ENCODE measurements around the gene RSPO3.

- no peak for TF ChIP-seq GATA2 (IDR thresholded peaks at IDR 0.05; ENCODE audit: low read depth, low read length)
- no peak for TF ChIP-seq GATA3 (IDR thresholded peaks at IDR 0.05; ENCODE audit: low read depth, low read length)
Measured at GRCh38 chr6:127191716-127192115, 73.2 kb downstream of the RSPO3 start.

Measured in SH-SY5Y (cell line).